Gastrocnemius medialis (tissue), 4 donors: Measurements from ENCODE around the gene MBNL1. TPM values are rescaled to one million over a fixed set of nuclear protein-coding genes. Genes with fewer than 3 reads are reported as not detected.
A peak's percentile ranks its signal among the peaks of the same experiment; 100 is the strongest.

Experiments
- ATAC-seq, 2 donors: fragments of 150-250 bp; one replicate each; pipeline ENCODE4 v1.9.1; 2016
- DNase-seq, 2 donors: peaks; one replicate each; pipeline ENCODE4 v3.0.0-alpha.2; 2019
- H3K27ac ChIP-seq, 4 donors: fragments of 200-600 bp; sonication (generic); 1 replicate in 1 of 4; 2 replicates in 3 of 4; pipeline ENCODE4 v1.5.1; 2016 to 2018; ENCODE audit warnings: mild to moderate bottlenecking in 2 of 4, moderate library complexity in 1 of 4
- H3K27me3 ChIP-seq, 3 donors: fragments of 200-600 bp; sonication (generic) in 2 of 3; 1 replicate in 1 of 3; 2 replicates in 2 of 3; pipeline versions ENCODE4 v1.5.1 to v1.6.0; 2016 to 2019; ENCODE audit warnings: mild to moderate bottlenecking in 1 of 3, moderate library complexity in 1 of 3
- H3K36me3 ChIP-seq, 2 donors: fragments of 200-600 bp; sonication (generic) in 1 of 2; one replicate each; pipeline ENCODE4 v1.5.1; 2017 to 2018
- H3K4me1 ChIP-seq, 2 donors: fragments of 200-600 bp; sonication (generic) in 1 of 2; one replicate each; pipeline ENCODE4 v1.5.1; 2016 to 2017; ENCODE audit warnings: mild to moderate bottlenecking in 2 of 2
- H3K4me3 ChIP-seq, 4 donors: fragments of 200-600 bp; sonication (generic) in 3 of 4; 1 replicate in 1 of 4; 2 replicates in 3 of 4; pipeline ENCODE4 v1.5.1; 2016 to 2019; ENCODE audit warnings: mild to moderate bottlenecking in 2 of 4
- H3K9me3 ChIP-seq, 3 donors: fragments of 200-600 bp; sonication (generic) in 2 of 3; 1 replicate in 1 of 3; 2 replicates in 2 of 3; pipeline ENCODE4 v1.5.1; 2016 to 2019
- CTCF ChIP-seq, 5 experiments: fragments of 450-650 bp in 3 of 5; fragments of 200-600 bp in 2 of 5; sonication (generic) in 2 of 5; IDR thresholded peaks in 4 of 5; conservative IDR thresholded peaks in 1 of 5; 1 replicate in 4 of 5; 2 replicates in 1 of 5; pipeline ENCODE4 v1.5.1; 2016 to 2019; ENCODE audit warnings: antibody characterized with exemption in 5 of 5, mild to moderate bottlenecking in 3 of 5, moderate library complexity in 3 of 5
- POLR2A ChIP-seq, 2 donors: fragments of 450-650 bp; IDR thresholded peaks; one replicate each; pipeline ENCODE4 v1.6.1; 2017; ENCODE audit warnings: antibody characterized with exemption in 2 of 2, mild to moderate bottlenecking in 2 of 2, moderate library complexity in 2 of 2
- in situ Hi-C, 4 donors: fragments of 200-750 bp; cut with MboI; loops; one replicate each; pipeline versions ENCODE4 v1.15.0 to v1.8.0; 2017; ENCODE audit warnings: low sequenced_read_pairs in 4 of 4
- intact Hi-C: fragments of 100-400 bp; cut with DNase I; formaldehyde crosslinking; loops from one replicate; pipeline ENCODE4 v1.15.1; 2023; ENCODE audit warnings: low total_unique reads
- total RNA-seq, 4 donors: library from RNA; depleted of rRNA; stranded (reverse); fragments of >200 nt; gene quantifications; one replicate each; pipeline versions ENCODE4 v1.1.0 to v1.2.3, GENCODE V29; 2016

The MBNL1 gene
- total RNA-seq, 4 donors from 2014 or later: 519 to 597 (median 557) TPM

GRCh38 chr3:152385761-152386160, 117.0 kb downstream of the MBNL1 start:
- intact Hi-C loops: no loop called here
- DNase-seq (no peak), ATAC-seq (peak; percentile 41 to 70)
- Histone ChIP-seq H3K4me1 (peaks cover 86 to 89% of the 10 kb centered on the region in 2 donors), H3K4me3 (peak overlapping the region; percentile 27 to 54 (median 38)), H3K27me3 (no peaks in the 10 kb centered on the region), H3K36me3 (no peaks in the 10 kb centered on the region), H3K9me3 (no peaks in the 10 kb centered on the region), H3K27ac (peak overlapping the region; percentile 92 to 96 (median 94))
- TF ChIP-seq CTCF (IDR thresholded peaks at IDR 0.05 in 4 of 5, conservative IDR thresholded peaks at IDR 0.05 in 1 of 5) (no peak), POLR2A (IDR thresholded peaks at IDR 0.05) (no peak)
- in situ Hi-C loops: no loop called here

GRCh38 chr3:152386208-152386607, 117.5 kb downstream of the MBNL1 start:
- no peak for ATAC-seq
- H3K27ac ChIP-seq: peak overlapping the region; percentile 92 to 96 (median 94)
- no peak for TF ChIP-seq POLR2A (IDR thresholded peaks at IDR 0.05)
- no peak for TF ChIP-seq CTCF (IDR thresholded peaks at IDR 0.05 in 4 of 5, conservative IDR thresholded peaks at IDR 0.05 in 1 of 5)
- peaks cover 86 to 89% of the 10 kb centered on the region in 2 donors for H3K4me1 ChIP-seq
- in situ Hi-C loops (no loop called here), intact Hi-C loops (no loop called here)
- no peaks in the 10 kb centered on the region for H3K27me3 ChIP-seq
- H3K36me3 ChIP-seq: no peaks in the 10 kb centered on the region
- no peaks in the 10 kb centered on the region for H3K9me3 ChIP-seq
- peak overlapping the region in 3 of 4 donors; percentile 27 to 54 (median 45) for H3K4me3 ChIP-seq
- DNase-seq: no peak

GRCh38 chr3:152388631-152389030, 119.9 kb downstream of the MBNL1 start:
- no peaks in the 10 kb centered on the region for H3K27me3 ChIP-seq
- H3K4me1 ChIP-seq: peaks cover 95 to 98% of the 10 kb centered on the region in 2 donors
- DNase-seq: no peak
- no peaks in the 10 kb centered on the region for H3K9me3 ChIP-seq
- no peaks in the 10 kb centered on the region for H3K36me3 ChIP-seq
- no peak overlapping the region for H3K4me3 ChIP-seq
- peak overlapping the region; percentile 92 to 96 (median 94) for H3K27ac ChIP-seq
- in situ Hi-C loops (no loop called here), intact Hi-C loops (no loop called here)
- ATAC-seq: no peak
- TF ChIP-seq POLR2A (IDR thresholded peaks at IDR 0.05): no peak

- no peaks in the 10 kb centered on the region for H3K9me3 ChIP-seq
- H3K4me1 ChIP-seq: peaks cover 95 to 98% of the 10 kb centered on the region in 2 donors
- DNase-seq (no peak), ATAC-seq (no peak)
- peak overlapping the region; percentile 92 to 96 (median 94) for H3K27ac ChIP-seq
- intact Hi-C loops: no loop called here
- H3K27me3 ChIP-seq: no peaks in the 10 kb centered on the region
- TF ChIP-seq POLR2A (IDR thresholded peaks at IDR 0.05) (no peak), CTCF (IDR thresholded peaks at IDR 0.05 in 4 of 5, conservative IDR thresholded peaks at IDR 0.05 in 1 of 5) (no peak)
- in situ Hi-C loops: no loop called here
- no peaks in the 10 kb centered on the region for H3K36me3 ChIP-seq
- no peak overlapping the region for H3K4me3 ChIP-seq
Observed at GRCh38 chr3:152389316-152389934, 120.7 kb downstream of the MBNL1 start.

GRCh38 chr3:152390647-152391046, 121.9 kb downstream of the MBNL1 start:
- Histone ChIP-seq H3K4me1 (peaks cover 95 to 98% of the 10 kb centered on the region in 2 donors), H3K36me3 (no peaks in the 10 kb centered on the region), H3K27ac (peak overlapping the region; percentile 92 to 96 (median 94)), H3K9me3 (no peaks in the 10 kb centered on the region), H3K4me3 (no peak overlapping the region), H3K27me3 (no peaks in the 10 kb centered on the region)
- DNase-seq (no peak), ATAC-seq (no peak)
- intact Hi-C loops (no loop called here), in situ Hi-C loops (no loop called here)
- TF ChIP-seq POLR2A (IDR thresholded peaks at IDR 0.05) (no peak), CTCF (IDR thresholded peaks at IDR 0.05 in 4 of 5, conservative IDR thresholded peaks at IDR 0.05 in 1 of 5) (no peak)
